Kidney epithelial cell (primary cell): Measurements from ENCODE around the gene NTM. TPM values are rescaled to one million over a fixed set of nuclear protein-coding genes. Genes with fewer than 3 reads are reported as not detected.

Experiments
- DNase-seq: peaks from one replicate; pipeline ENCODE4 v3.0.0-alpha.2; 2010; ENCODE audit warnings: low read depth
- H3K27me3 ChIP-seq: 2 replicates; pipeline ENCODE4 v1.6.0; 2011; ENCODE audit warnings: low read length; ENCODE audit not compliant: control insufficient read depth, insufficient read depth
- H3K36me3 ChIP-seq: 2 replicates; pipeline ENCODE4 v1.5.1; 2011; ENCODE audit warnings: low read length; ENCODE audit not compliant: control insufficient read depth, insufficient read depth
- H3K4me3 ChIP-seq: 2 replicates; pipeline ENCODE4 v1.5.1; 2011; ENCODE audit warnings: low read depth, mild to moderate bottlenecking, control low read depth, low read length
- CTCF ChIP-seq: IDR thresholded peaks from 2 replicates; pipeline ENCODE4 v1.5.1; 2011; ENCODE audit warnings: mild to moderate bottlenecking, moderate library complexity, low read length, control low read depth, inconsistent platforms; ENCODE audit not compliant: insufficient read depth, poor library complexity, severe bottlenecking
- total RNA-seq: library from RNA; depleted of rRNA; stranded (reverse); fragments of >200 nt; gene quantifications from 2 replicates; pipeline ENCODE4 v1.2.3, GENCODE V29; 2015

NTM gene
- total RNA-seq, 1 donor from 2014 or later = 111 TPM

GRCh38 chr11:131756479-131757110 lies 386.2 kb downstream of the NTM start:
- DNase-seq = no peak
- Histone ChIP-seq H3K27me3 (no peaks in the 10 kb centered on the region), H3K4me3 (no peak overlapping the region), H3K36me3 (no peaks in the 10 kb centered on the region)
- no peak for TF ChIP-seq CTCF

GRCh38 chr11:131758726-131759125 lies 388.3 kb downstream of the NTM start:
- TF ChIP-seq CTCF = no peak
- Histone ChIP-seq H3K36me3 (no peaks in the 10 kb centered on the region), H3K4me3 (no peak overlapping the region), H3K27me3 (no peaks in the 10 kb centered on the region)
- DNase-seq = no peak

- no peaks in the 10 kb centered on the region for H3K36me3 ChIP-seq
- no peaks in the 10 kb centered on the region for H3K27me3 ChIP-seq
- no peak for TF ChIP-seq CTCF
- no peak overlapping the region for H3K4me3 ChIP-seq
- no peak for DNase-seq
These were observed 388.7 kb downstream of the NTM start for GRCh38 chr11:131759140-131759539.

GRCh38 chr11:131760091-131761061 lies 390.0 kb downstream of the NTM start:
- TF ChIP-seq CTCF = no peak
- DNase-seq = no peak
- no peaks in the 10 kb centered on the region for H3K36me3 ChIP-seq
- H3K27me3 ChIP-seq = no peaks in the 10 kb centered on the region
- no peak overlapping the region for H3K4me3 ChIP-seq

GRCh38 chr11:131762346-131763110 lies 392.1 kb downstream of the NTM start:
- Histone ChIP-seq H3K27me3 (no peaks in the 10 kb centered on the region), H3K4me3 (no peak overlapping the region), H3K36me3 (no peaks in the 10 kb centered on the region)
- TF ChIP-seq CTCF = no peak
- DNase-seq = no peak
